Astrocyte of the spinal cord (primary cell): ENCODE data around the gene C19orf67.

Experiments
- DNase-seq: peaks from one replicate; pipeline ENCODE4 v3.0.0; 2011; ENCODE audit warnings: low read depth, low spot score
- H3K4me3 ChIP-seq: 2 replicates; pipeline ENCODE4 v1.5.1; 2011; ENCODE audit warnings: low read depth, mild to moderate bottlenecking, low read length, moderate library complexity
- CTCF ChIP-seq: IDR thresholded peaks from 2 replicates; pipeline ENCODE4 v1.5.1; 2012; ENCODE audit warnings: low read depth, mild to moderate bottlenecking, low read length, inconsistent platforms
- in situ Hi-C: cut with HindIII; loops from 2 replicates; pipeline ENCODE4 v1.10.0; 2017; ENCODE audit warnings: low sequenced_read_pairs

The C19orf67 gene

DNA sequence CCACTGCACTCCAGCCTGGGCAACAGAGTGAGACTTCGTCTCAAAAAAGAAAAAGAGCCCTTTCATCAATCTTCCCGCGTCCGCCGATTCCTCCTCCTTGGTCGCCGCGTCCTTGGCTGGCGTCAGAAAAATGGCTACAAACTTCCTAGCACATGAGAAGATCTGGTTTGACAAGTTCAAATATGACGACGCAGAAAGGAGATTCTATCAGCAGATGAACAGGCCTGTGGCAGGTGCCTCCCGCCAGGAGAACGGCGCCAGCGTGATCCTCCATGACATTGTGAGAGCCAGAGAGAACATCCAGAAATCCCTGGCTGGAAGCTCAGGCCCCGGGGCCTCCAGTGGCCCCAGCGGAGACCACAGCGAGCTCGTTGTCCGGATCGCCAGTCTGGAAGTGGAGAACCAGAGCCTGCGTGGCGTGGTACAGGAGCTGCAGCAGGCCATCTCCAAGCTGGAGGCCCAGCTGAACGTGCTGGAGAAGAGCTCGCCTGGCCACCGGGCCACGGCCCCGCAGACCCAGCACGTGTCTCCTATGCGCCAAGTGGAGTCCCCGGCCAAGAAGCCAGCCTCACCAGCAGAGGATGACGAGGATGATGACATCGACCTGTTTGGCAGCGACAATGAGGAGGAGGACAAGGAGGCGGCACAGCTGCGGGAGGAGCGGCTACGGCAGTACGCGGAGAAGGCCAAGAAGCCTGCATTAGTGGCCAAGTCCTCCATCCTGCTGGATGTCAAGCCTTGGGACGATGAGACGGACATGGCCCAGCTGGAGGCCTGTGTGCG, 15.1 kb downstream of the C19orf67 start:
- in situ Hi-C loops, result no loop called here
- no peak for TF ChIP-seq CTCF
- no peak overlapping the region for H3K4me3 ChIP-seq
- DNase-seq, result no peak

- no peak for DNase-seq
- no peak for TF ChIP-seq CTCF
- in situ Hi-C loops, result no loop called here
- no peak overlapping the region for H3K4me3 ChIP-seq
These were observed 19.4 kb downstream of the C19orf67 start for GRCh38 chr19:14066134-14066533.

DNA sequence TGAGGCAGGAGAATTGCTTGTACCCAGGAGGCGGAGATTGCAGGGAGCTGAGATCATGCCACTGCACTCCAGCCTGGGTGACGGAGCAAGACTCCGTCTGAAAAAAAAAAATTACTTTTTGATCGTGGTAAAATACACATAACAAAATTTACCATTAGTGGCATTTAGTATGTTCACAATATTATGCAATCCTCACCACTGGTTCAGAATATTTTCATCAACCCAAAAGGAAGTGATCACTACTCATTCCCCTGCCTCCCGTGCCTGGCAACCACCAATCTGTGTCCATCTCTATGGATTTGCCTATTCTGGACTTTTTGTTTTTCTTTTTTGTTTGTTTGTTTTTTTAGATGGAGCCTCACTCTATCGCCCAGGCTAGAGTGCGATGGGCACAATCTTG, 22.5 kb downstream of the C19orf67 start:
- in situ Hi-C loops, result no loop called here
- no peak for DNase-seq
- no peak overlapping the region for H3K4me3 ChIP-seq
- TF ChIP-seq CTCF, result no peak

DNA sequence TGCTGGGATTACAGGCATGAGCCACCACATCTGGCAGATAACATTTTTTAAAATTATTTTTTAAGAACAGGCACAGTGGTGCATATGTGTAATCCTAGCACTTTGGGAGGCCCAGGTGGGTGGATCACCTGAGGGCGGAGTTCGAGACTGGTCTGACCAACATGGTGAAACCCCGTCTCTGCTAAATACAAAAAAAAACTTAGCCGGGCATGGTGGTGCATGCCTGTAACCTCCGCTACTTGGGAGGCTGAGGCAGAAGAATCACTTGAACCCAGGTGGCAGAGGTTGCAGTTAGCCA, 23.1 kb downstream of the C19orf67 start:
- TF ChIP-seq CTCF, result no peak
- in situ Hi-C loops, result no loop called here
- DNase-seq, result no peak
- no peak overlapping the region for H3K4me3 ChIP-seq

GRCh38 chr19:14061751-14062557, 23.6 kb downstream of the C19orf67 start, which contains the start of gene PALM3:
Gene PALM3 (minus strand): TSS chr19:14062076. CDS start chr19:14061980, 96 bp downstream.
- no peak within 1 kb of the TSS for H3K4me3 ChIP-seq
- in situ Hi-C loops, result no loop called here
- no peak for DNase-seq
- no peak for TF ChIP-seq CTCF

DNA sequence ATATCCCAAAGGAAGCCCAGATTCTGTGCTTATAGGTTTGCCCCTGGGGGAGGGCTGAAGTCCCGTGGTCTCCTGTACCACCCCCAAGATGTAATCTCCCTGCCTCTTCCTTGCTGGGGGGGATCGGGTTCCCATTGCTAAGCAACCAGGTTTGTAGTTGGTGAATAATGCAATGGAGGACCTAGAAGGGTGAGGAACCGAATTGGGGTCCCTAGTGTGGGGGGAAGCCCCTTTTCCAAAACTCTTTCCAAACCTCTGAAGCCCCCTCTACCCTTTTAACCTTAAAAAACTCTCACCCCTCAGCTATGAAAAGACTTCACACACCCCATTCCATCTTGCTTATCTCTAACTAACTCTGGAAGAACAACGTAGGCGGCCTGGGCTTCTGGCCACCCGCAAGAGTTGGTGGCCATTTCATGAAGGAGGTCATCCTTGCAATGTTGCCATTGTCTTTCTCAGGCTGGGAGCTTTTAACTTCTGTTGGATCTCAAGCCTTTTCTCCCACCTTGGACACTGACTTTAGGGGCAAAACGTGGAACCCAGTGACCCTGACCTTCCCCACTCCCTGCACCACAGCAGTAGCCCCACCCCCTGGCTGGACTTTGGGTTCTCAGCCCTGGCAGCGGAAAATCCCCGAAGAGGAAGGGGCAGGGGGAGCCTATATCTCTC, 24.4 kb downstream of the C19orf67 start:
- in situ Hi-C loops, result no loop called here
- H3K4me3 ChIP-seq, result no peak overlapping the region
- DNase-seq, result no peak
- no peak for TF ChIP-seq CTCF
